ENCODE measurements around the gene HOMER2. TPM values are rescaled to one million over a fixed set of nuclear protein-coding genes. Genes with fewer than 3 reads are reported as not detected.

HOMER2 gene
- total RNA-seq, 3 donors from 2014 or later = 6.1 to 295 (median 77.7) TPM

- Histone ChIP-seq H3K36me3 (no peaks in the 10 kb centered on the region), H3K4me1 (no peaks in the 10 kb centered on the region), H3K4me3 (no peak overlapping the region), H3K27me3 (no peaks in the 10 kb centered on the region), H3K9me3 (no peaks in the 10 kb centered on the region), H3K27ac (no peak overlapping the region)
- intact Hi-C loops (cut with DNase I; ENCODE audit: low total_unique reads) = no loop called here
- DNase-seq (ENCODE audit: low spot score in 2 of 2) = no peak
- no peak for TF ChIP-seq POLR2A (IDR thresholded peaks at IDR 0.05)
- no peak for TF ChIP-seq CTCF (IDR thresholded peaks at IDR 0.05)
- TF ChIP-seq POLR2AphosphoS5 (IDR thresholded peaks at IDR 0.05) = no peak
Observed at GRCh38 chr15:82958638-82959037, 6.1 kb upstream of the HOMER2 start.

- no peak for DNase-seq (ENCODE audit: low spot score in 2 of 2)
- Histone ChIP-seq H3K36me3 (no peaks in the 10 kb centered on the region), H3K4me3 (peak overlapping the region; percentile 39 to 81 (median 75)), H3K27ac (peak overlapping the region; percentile 86 to 90), H3K9me3 (no peaks in the 10 kb centered on the region), H3K4me1 (no peaks in the 10 kb centered on the region), H3K27me3 (no peaks in the 10 kb centered on the region)
- intact Hi-C loops (cut with DNase I; ENCODE audit: low total_unique reads) = no loop called here
- TF ChIP-seq POLR2AphosphoS5 (IDR thresholded peaks at IDR 0.05) (no peak), CTCF (IDR thresholded peaks at IDR 0.05) (no peak), POLR2A (IDR thresholded peaks at IDR 0.05) (no peak)
Observed at GRCh38 chr15:82951472-82952157, 905 bp downstream of the HOMER2 start.

GRCh38 chr15:82950746-82951370 lies 1.7 kb downstream of the HOMER2 start:
- H3K4me1 ChIP-seq = no peaks in the 10 kb centered on the region
- intact Hi-C loops (cut with DNase I; ENCODE audit: low total_unique reads) = no loop called here
- H3K36me3 ChIP-seq = no peaks in the 10 kb centered on the region
- H3K9me3 ChIP-seq = no peaks in the 10 kb centered on the region
- TF ChIP-seq CTCF (IDR thresholded peaks at IDR 0.05) = no peak
- TF ChIP-seq POLR2A (IDR thresholded peaks at IDR 0.05) = no peak
- TF ChIP-seq POLR2AphosphoS5 (IDR thresholded peaks at IDR 0.05) = no peak
- H3K27ac ChIP-seq = peak overlapping the region; percentile 86 to 90
- H3K4me3 ChIP-seq = peak overlapping the region in 2 of 3 donors; percentile 75 to 81
- no peaks in the 10 kb centered on the region for H3K27me3 ChIP-seq
- DNase-seq (ENCODE audit: low spot score in 2 of 2) = no peak

GRCh38 chr15:82950295-82950694 lies 2.2 kb downstream of the HOMER2 start:
- TF ChIP-seq POLR2AphosphoS5 (IDR thresholded peaks at IDR 0.05) (no peak), POLR2A (IDR thresholded peaks at IDR 0.05) (no peak), CTCF (IDR thresholded peaks at IDR 0.05) (no peak)
- Histone ChIP-seq H3K36me3 (no peaks in the 10 kb centered on the region), H3K4me1 (no peaks in the 10 kb centered on the region), H3K27me3 (no peaks in the 10 kb centered on the region), H3K4me3 (peak overlapping the region in 2 of 3 donors; percentile 75 to 81), H3K27ac (peak overlapping the region in 1 of 2 donors; percentile 90), H3K9me3 (no peaks in the 10 kb centered on the region)
- no peak for DNase-seq (ENCODE audit: low spot score in 2 of 2)
- intact Hi-C loops (cut with DNase I; ENCODE audit: low total_unique reads) = no loop called here

GRCh38 chr15:82946155-82946701 lies 6.3 kb downstream of the HOMER2 start:
- no peak overlapping the region for H3K27ac ChIP-seq
- no peaks in the 10 kb centered on the region for H3K27me3 ChIP-seq
- DNase-seq (ENCODE audit: low spot score in 2 of 2) = no peak
- no peak overlapping the region for H3K4me3 ChIP-seq
- no peaks in the 10 kb centered on the region for H3K36me3 ChIP-seq
- H3K9me3 ChIP-seq = no peaks in the 10 kb centered on the region
- intact Hi-C loops (cut with DNase I; ENCODE audit: low total_unique reads) = no loop called here
- no peak for TF ChIP-seq POLR2AphosphoS5 (IDR thresholded peaks at IDR 0.05)
- TF ChIP-seq CTCF (IDR thresholded peaks at IDR 0.05) = no peak
- no peak for TF ChIP-seq POLR2A (IDR thresholded peaks at IDR 0.05)
- H3K4me1 ChIP-seq = no peaks in the 10 kb centered on the region
